Lower leg skin (tissue), 3 donors: ENCODE results near the gene LDLRAP1.

ENCODE experiments used
- POLR2A ChIP-seq, 2 donors: fragments of 450-650 bp; IDR thresholded peaks; one replicate each; pipeline ENCODE4 v1.6.1; 2016 to 2017; ENCODE audit warnings: antibody characterized with exemption in 2 of 2, mild to moderate bottlenecking in 1 of 2, moderate library complexity in 1 of 2
- TF ChIP-seq, protein P1 (sequence below), 3 donors: fragments of 450-650 bp; IDR thresholded peaks; one replicate each; pipeline ENCODE4 v1.5.1; 2016; ENCODE audit warnings: antibody characterized with exemption in 3 of 3, mild to moderate bottlenecking in 3 of 3, moderate library complexity in 2 of 3

DNA sequence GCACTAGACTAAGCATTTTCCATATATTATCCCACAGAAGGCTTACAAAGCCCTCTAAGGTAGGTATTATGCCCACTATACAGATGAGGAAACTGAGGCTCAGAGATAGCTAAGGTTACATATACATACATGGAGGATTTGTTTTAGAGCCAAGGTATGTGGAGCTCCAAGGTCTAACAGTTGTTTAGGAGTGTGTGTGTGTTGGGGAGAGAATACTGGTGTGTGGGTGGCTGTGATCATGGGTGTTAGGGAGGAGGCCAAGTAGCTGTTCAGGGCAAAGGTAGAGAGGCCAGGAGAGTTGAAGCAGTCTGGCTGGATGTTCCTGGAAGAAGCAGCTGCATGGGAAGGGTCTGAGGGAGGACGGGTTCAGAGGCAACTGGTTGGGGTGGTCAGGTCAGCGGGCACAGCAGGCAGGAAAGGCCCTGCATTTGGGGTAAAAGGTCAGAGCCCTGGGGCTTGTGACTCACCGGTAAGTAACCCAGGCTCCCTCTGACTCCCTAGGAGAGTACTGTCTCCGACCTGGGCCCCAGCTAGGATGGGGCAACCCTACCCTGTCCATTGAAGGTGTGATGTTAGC, 5.1 kb upstream of the LDLRAP1 start:
- TF ChIP-seq, protein P1, sequence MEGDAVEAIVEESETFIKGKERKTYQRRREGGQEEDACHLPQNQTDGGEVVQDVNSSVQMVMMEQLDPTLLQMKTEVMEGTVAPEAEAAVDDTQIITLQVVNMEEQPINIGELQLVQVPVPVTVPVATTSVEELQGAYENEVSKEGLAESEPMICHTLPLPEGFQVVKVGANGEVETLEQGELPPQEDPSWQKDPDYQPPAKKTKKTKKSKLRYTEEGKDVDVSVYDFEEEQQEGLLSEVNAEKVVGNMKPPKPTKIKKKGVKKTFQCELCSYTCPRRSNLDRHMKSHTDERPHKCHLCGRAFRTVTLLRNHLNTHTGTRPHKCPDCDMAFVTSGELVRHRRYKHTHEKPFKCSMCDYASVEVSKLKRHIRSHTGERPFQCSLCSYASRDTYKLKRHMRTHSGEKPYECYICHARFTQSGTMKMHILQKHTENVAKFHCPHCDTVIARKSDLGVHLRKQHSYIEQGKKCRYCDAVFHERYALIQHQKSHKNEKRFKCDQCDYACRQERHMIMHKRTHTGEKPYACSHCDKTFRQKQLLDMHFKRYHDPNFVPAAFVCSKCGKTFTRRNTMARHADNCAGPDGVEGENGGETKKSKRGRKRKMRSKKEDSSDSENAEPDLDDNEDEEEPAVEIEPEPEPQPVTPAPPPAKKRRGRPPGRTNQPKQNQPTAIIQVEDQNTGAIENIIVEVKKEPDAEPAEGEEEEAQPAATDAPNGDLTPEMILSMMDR (IDR thresholded peaks at IDR 0.05): no peak
- TF ChIP-seq POLR2A (IDR thresholded peaks at IDR 0.05): no peak
